GM12878 (cell line): ENCODE results near the gene OSGIN1. TPM values are rescaled to one million over a fixed set of nuclear protein-coding genes. Genes with fewer than 3 reads are reported as not detected.

Source experiments
- ATAC-seq: fragments of 200-7000 bp; cut with Tn5 transposase; 3 replicates; pipeline ENCODE4 v1.9.1; 2020; ENCODE audit warnings: mild to moderate bottlenecking, moderate library complexity
- BruUV-seq: library from RNA; stranded (reverse); fragments of 400-500 nt; replicated peaks from 2 replicates; lab custom pipeline; 2021; lab: Mats Ljungman, UMichigan
- CTCF ChIA-PET: fragments of 300-600 bp; sonication (Branson Sonifier 250); formaldehyde crosslinking; extraction: SDS; loops from one replicate; lab custom pipeline; 2021; ENCODE audit warnings: inconsistent platforms; lab: Yijun Ruan, JAX
- POLR2A ChIA-PET: fragments of 350-600 bp; formaldehyde crosslinking; extraction: SDS; loops from one replicate; lab custom pipeline; 2021; ENCODE audit warnings: inconsistent platforms; lab: Charles Lee
- RAD21 ChIA-PET: fragments of 300-600 bp; sonication (Branson Sonifier 250); formaldehyde crosslinking; loops from one replicate; lab custom pipeline; 2023; ENCODE audit warnings: antibody characterized with exemption; ENCODE audit not compliant: unreplicated experiment; lab: Charles Lee
- SMC1A ChIA-PET: fragments of 300-600 bp; sonication (Branson Sonifier 250); formaldehyde crosslinking; loops from one replicate; lab custom pipeline; 2023; ENCODE audit not compliant: unreplicated experiment, uncharacterized antibody; lab: Charles Lee
- DNase-seq: peaks from one replicate; pipeline ENCODE4 v3.0.0-alpha.2; 2011; ENCODE audit warnings: low read depth, low spot score
- FAIRE-seq: peaks from 3 replicates; lab custom pipeline; 2011; peaks lifted over from hg19 to GRCh38; lab: Jason Lieb, UNC
- H2AFZ ChIP-seq: 2 replicates; pipeline ENCODE4 v1.6.0; 2011; ENCODE audit warnings: low read depth, low read length, control low read depth; ENCODE audit not compliant: control insufficient read depth
- H3K27ac ChIP-seq: 2 replicates; pipeline ENCODE4 v1.5.1; 2011; ENCODE audit warnings: control low read depth; ENCODE audit not compliant: control insufficient read depth, insufficient read depth
- H3K27me3 ChIP-seq, 2 experiments: replicated peaks in 1 of 2; 2 replicates each; pipeline versions ENCODE4 v1.6.0 to v1.6.1; 2011; ENCODE audit warnings: low read length in 1 of 2; ENCODE audit not compliant: control insufficient read depth in 2 of 2, insufficient read depth in 2 of 2
- H3K36me3 ChIP-seq, 2 experiments: 2 replicates each; pipeline ENCODE4 v1.5.1; 2011; ENCODE audit warnings: low read length in 1 of 2; ENCODE audit not compliant: control insufficient read depth in 2 of 2, insufficient read depth in 2 of 2
- H3K4me1 ChIP-seq: 2 replicates; pipeline ENCODE4 v1.6.1; 2011; ENCODE audit warnings: mild to moderate bottlenecking, low read length, moderate library complexity, mixed read lengths; ENCODE audit not compliant: control insufficient read depth, insufficient read depth
- H3K4me2 ChIP-seq: 2 replicates; pipeline ENCODE4 v1.6.0; 2011; ENCODE audit warnings: control low read depth; ENCODE audit not compliant: control insufficient read depth, insufficient read depth
- H3K4me3 ChIP-seq: fragments of 200-600 bp; sonication (generic); 2 replicates; pipeline ENCODE4 v1.5.1; 2016
- H3K79me2 ChIP-seq: 2 replicates; pipeline ENCODE4 v1.6.0; 2011; ENCODE audit warnings: low read length; ENCODE audit not compliant: control insufficient read depth, insufficient read depth
- H3K9ac ChIP-seq: 2 replicates; pipeline ENCODE4 v1.8.0; 2011; ENCODE audit warnings: low read length, control low read depth, mixed read lengths; ENCODE audit not compliant: control insufficient read depth, insufficient read depth
- H3K9me3 ChIP-seq: replicated peaks from 3 replicates; pipeline ENCODE4 v1.5.1; 2011; ENCODE audit warnings: mild to moderate bottlenecking, low read length; ENCODE audit not compliant: control insufficient read depth, insufficient read depth
- H4K20me1 ChIP-seq: 2 replicates; pipeline ENCODE4 v1.6.0; 2011; ENCODE audit not compliant: control insufficient read depth, insufficient read depth
- BMI1 ChIP-seq: fragments of 450-650 bp; IDR thresholded peaks from 2 replicates; pipeline ENCODE4 v1.6.1; 2016; ENCODE audit warnings: mild to moderate bottlenecking, moderate library complexity, borderline replicate concordance
- EGR1 ChIP-seq, 2 experiments: IDR thresholded peaks; 1 replicate in 1 of 2; 2 replicates in 1 of 2; pipeline ENCODE4 v1.6.1; 2011 to 2012; ENCODE audit warnings: low read depth in 2 of 2, low read length in 2 of 2, borderline replicate concordance in 1 of 2, mild to moderate bottlenecking in 1 of 2, moderate library complexity in 1 of 2
- FOXK2 ChIP-seq: fragments of 450-650 bp; IDR thresholded peaks from 2 replicates; pipeline ENCODE4 v1.6.1; 2017; ENCODE audit warnings: mild to moderate bottlenecking, moderate library complexity
- HDAC2 ChIP-seq: fragments of 200-600 bp; sonication (generic); IDR thresholded peaks from 2 replicates; pipeline ENCODE4 v1.6.1; 2017
- KDM1A ChIP-seq: fragments of 200-600 bp; sonication (generic); IDR thresholded peaks from 2 replicates; pipeline ENCODE4 v1.6.1; 2016; ENCODE audit warnings: borderline replicate concordance
- MXI1 ChIP-seq: fragments of 150-350 bp; IDR thresholded peaks from 2 replicates; pipeline ENCODE4 v1.6.1; 2011; ENCODE audit warnings: low read depth, mild to moderate bottlenecking, inconsistent platforms, low read length, improper control_type of control experiment
- MYC ChIP-seq: IDR thresholded peaks from 2 replicates; pipeline ENCODE4 v1.6.1; 2011; ENCODE audit warnings: mild to moderate bottlenecking, low read length, moderate library complexity, inconsistent platforms; ENCODE audit not compliant: insufficient read depth, insufficient replicate concordance, insufficient read length, severe bottlenecking
- NBN ChIP-seq: fragments of 450-650 bp; IDR thresholded peaks from 2 replicates; pipeline ENCODE4 v1.6.1; 2016
- NFXL1 ChIP-seq: fragments of 450-650 bp; IDR thresholded peaks from 2 replicates; pipeline ENCODE4 v1.6.1; 2017; ENCODE audit warnings: antibody characterized with exemption, mild to moderate bottlenecking, borderline replicate concordance
- PML ChIP-seq: IDR thresholded peaks from 2 replicates; pipeline ENCODE4 v1.6.1; 2012; ENCODE audit warnings: low read length, inconsistent platforms
- ZNF207 ChIP-seq: fragments of 450-650 bp; IDR thresholded peaks from 2 replicates; pipeline ENCODE4 v1.6.1; 2014; ENCODE audit warnings: antibody characterized with exemption, mild to moderate bottlenecking, borderline replicate concordance
- ZNF24 ChIP-seq: fragments of 450-650 bp; IDR thresholded peaks from 2 replicates; pipeline ENCODE4 v1.6.1; 2017; ENCODE audit warnings: antibody characterized with exemption, mild to moderate bottlenecking
- WGBS: methylation state at CpG from one replicate; pipeline ENCODE4 v1.1.6; 2016; ENCODE audit warnings: low lambda C conversion rate; ENCODE audit not compliant: insufficient replicate concordance, insufficient coverage; ENCODE audit errors: missing lambda C conversion rate; 5-methylcytosine and 5-hydroxymethylcytosine counted together
- in situ Hi-C: fragments of 300-500 bp; cut with MboI; formaldehyde crosslinking; loops from 9 replicates; pipeline ENCODE4 v1.14.3; 2018; ENCODE audit warnings: mixed read lengths
- intact Hi-C: fragments of 100-400 bp; cut with micrococcal nuclease; formaldehyde crosslinking; loops from one replicate; pipeline ENCODE4 v1.14.2; 2022; ENCODE audit not compliant: unreplicated experiment
- polyA plus RNA-seq, 11 experiments: library from polyadenylated mRNA; depleted of rRNA in 4 of 11; unstranded in 6 of 11; stranded (reverse) in 5 of 11; fragments of >200 nt; fragmentation: Nextera tagmentation in 4 of 11; fragmentation: Illumina TruSeq in 1 of 11; extraction: Ambion mirVana in 4 of 11; extraction: Trizol in 1 of 11; gene quantifications; 1 replicate in 1 of 11; 2 replicates in 10 of 11; pipeline versions ENCODE4 v1.2.1 to v1.2.3, GENCODE V29; 2011 to 2016; ENCODE audit warnings: inconsistent platforms in 2 of 11, missing spikeins in 2 of 11, low read depth in 1 of 11
- total RNA-seq, 4 experiments: library from RNA; depleted of rRNA in 3 of 4; stranded (reverse); fragments of >200 nt in 3 of 4; fragmentation: Illumina TruSeq in 1 of 4; extraction: Trizol in 1 of 4; gene quantifications; 2 replicates each; pipeline versions ENCODE4 v1.2.1 to v1.2.3, GENCODE V29; 2013 to 2021
- TF ChIP-seq, protein P1 (sequence below): IDR thresholded peaks from 2 replicates; pipeline ENCODE4 v1.6.1; 2011; ENCODE audit warnings: borderline replicate concordance, low read depth, mild to moderate bottlenecking, moderate library complexity, mixed read lengths, low read length; ENCODE audit not compliant: insufficient read depth; ENCODE audit errors: extremely low read length

The OSGIN1 gene
- total and polyA plus RNA-seq, 10 of the 15 experiments (the other 5 are each of a cell fraction or from before 2014, with no cell fraction given): 0.06 to 0.18 (median 0.13) TPM; not detected in 5

DNA sequence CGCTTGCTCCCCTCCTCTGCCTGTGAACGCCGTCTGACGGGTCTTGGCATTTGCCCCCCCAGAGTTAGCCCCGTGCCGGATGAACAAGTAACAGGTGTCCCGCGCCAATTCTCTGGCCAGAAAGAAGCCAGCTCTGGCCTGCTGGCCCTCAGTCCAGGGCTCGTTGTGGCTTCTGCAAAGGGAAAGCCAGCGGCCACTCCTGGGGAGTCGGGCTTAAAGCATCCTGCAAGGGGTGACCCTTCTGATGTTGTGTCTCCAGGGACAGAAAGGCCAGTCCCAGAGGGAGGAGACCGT lies 18.4 kb upstream of the OSGIN1 start:
- Histone ChIP-seq H3K79me2 (no peaks in the 10 kb centered on the region), H3K4me2 (no peak overlapping the region), H3K27me3 (no peaks in the 10 kb centered on the region), H3K4me1 (no peaks in the 10 kb centered on the region), H4K20me1 (no peaks in the 10 kb centered on the region), H3K36me3 (no peaks in the 10 kb centered on the region), H2AFZ (no peak overlapping the region), H3K4me3 (no peak overlapping the region), H3K9me3 (no peaks in the 10 kb centered on the region), H3K27ac (no peak overlapping the region), H3K9ac (no peak overlapping the region)
- no peak for DNase-seq
- in situ Hi-C loops: no loop called here
- FAIRE-seq: no peak
- TF ChIP-seq KDM1A (no peak), EGR1 (IDR thresholded peaks at IDR 0.05; ENCODE audit: borderline replicate concordance in 1 of 2, low read depth in 2 of 2, low read length in 2 of 2) (no peak), MYC (no peak), ZNF207 (no peak), HDAC2 (no peak), MXI1 (no peak), NFXL1 (no peak), PML (no peak), BMI1 (no peak), NBN (no peak), FOXK2 (no peak), ZNF24 (no peak)
- TF ChIP-seq, protein P1, sequence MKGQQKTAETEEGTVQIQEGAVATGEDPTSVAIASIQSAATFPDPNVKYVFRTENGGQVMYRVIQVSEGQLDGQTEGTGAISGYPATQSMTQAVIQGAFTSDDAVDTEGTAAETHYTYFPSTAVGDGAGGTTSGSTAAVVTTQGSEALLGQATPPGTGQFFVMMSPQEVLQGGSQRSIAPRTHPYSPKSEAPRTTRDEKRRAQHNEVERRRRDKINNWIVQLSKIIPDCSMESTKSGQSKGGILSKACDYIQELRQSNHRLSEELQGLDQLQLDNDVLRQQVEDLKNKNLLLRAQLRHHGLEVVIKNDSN: no peak
- BruUV-seq: no TSS peak
- CTCF ChIA-PET: no interaction called here
- SMC1A ChIA-PET: no interaction called here
- WGBS: 59% methylated on average over 12 of the region's 12 CpGs
- POLR2A ChIA-PET: no interaction called here
- intact Hi-C loops: no loop called here
- no peak for ATAC-seq
- RAD21 ChIA-PET: no interaction called here
